ENCODE measurements around the gene WFS1.

WFS1 gene

GRCh38 chr4:6259886-6260285 is 9.8 kb upstream of the WFS1 start:
- DNase-seq (ENCODE audit: low read depth in 2 of 2): no peak

- no peak for DNase-seq (ENCODE audit: low read depth in 2 of 2)
Measured at GRCh38 chr4:6262176-6262575, 7.5 kb upstream of the WFS1 start.

GRCh38 chr4:6262847-6263487 is 6.7 kb upstream of the WFS1 start:
- DNase-seq (ENCODE audit: low read depth in 2 of 2): no peak

GRCh38 chr4:6263526-6264224 is 6.0 kb upstream of the WFS1 start:
- no peak for DNase-seq (ENCODE audit: low read depth in 2 of 2)

GRCh38 chr4:6264225-6264540 is 5.5 kb upstream of the WFS1 start:
- no peak for DNase-seq (ENCODE audit: low read depth in 2 of 2)

- DNase-seq (ENCODE audit: low read depth in 2 of 2): no peak
Measured at GRCh38 chr4:6265546-6265945, 4.1 kb upstream of the WFS1 start.

GRCh38 chr4:6267573-6267972 is 2.1 kb upstream of the WFS1 start:
- DNase-seq (ENCODE audit: low read depth in 2 of 2): no peak

- DNase-seq (ENCODE audit: low read depth in 2 of 2): no peak
Measured at GRCh38 chr4:6268650-6269615, 717 bp upstream of the WFS1 start.

GRCh38 chr4:6270636-6271121 is 1.0 kb downstream of the WFS1 start:
- DNase-seq (ENCODE audit: low read depth in 2 of 2): no peak

- no peak for DNase-seq (ENCODE audit: low read depth in 2 of 2)
Measured at GRCh38 chr4:6271206-6271605, 1.6 kb downstream of the WFS1 start.

- no peak for DNase-seq (ENCODE audit: low read depth in 2 of 2)
Measured at GRCh38 chr4:6271701-6272465, 2.2 kb downstream of the WFS1 start.

GRCh38 chr4:6272863-6273660 is 3.4 kb downstream of the WFS1 start:
- no peak for DNase-seq (ENCODE audit: low read depth in 2 of 2)

- DNase-seq (ENCODE audit: low read depth in 2 of 2): no peak
Measured at GRCh38 chr4:6273661-6273990, 4.0 kb downstream of the WFS1 start.

- no peak for DNase-seq (ENCODE audit: low read depth in 2 of 2)
Measured at GRCh38 chr4:6275351-6275750, 5.7 kb downstream of the WFS1 start.

- DNase-seq (ENCODE audit: low read depth in 2 of 2): no peak
Measured at GRCh38 chr4:6275898-6276806, 6.5 kb downstream of the WFS1 start.

GRCh38 chr4:6277139-6277802 is 7.6 kb downstream of the WFS1 start:
- DNase-seq (ENCODE audit: low read depth in 2 of 2): no peak

GRCh38 chr4:6277935-6278800 is 8.5 kb downstream of the WFS1 start:
- no peak for DNase-seq (ENCODE audit: low read depth in 2 of 2)

GRCh38 chr4:6278801-6279197 is 9.1 kb downstream of the WFS1 start:
- no peak for DNase-seq (ENCODE audit: low read depth in 2 of 2)

Data from stimulated activated CD8-positive, alpha-beta memory T cell treated with anti-CD3 and anti-CD28 coated beads, Interleukin-7, amount 100 ng/mL, for 1 hour (primary cell).